Endothelial cell of umbilical vein (primary cell): Measurements from ENCODE around the gene NFIL3. TPM values are rescaled to one million over a fixed set of nuclear protein-coding genes. Genes with fewer than 3 reads are reported as not detected.

Experiments
- BruUV-seq: library from RNA; stranded (reverse); fragments of 400-500 nt; replicated peaks from 2 replicates; lab custom pipeline; 2021; lab: Mats Ljungman, UMichigan
- CTCF ChIA-PET: fragments of 300-600, 350-600 bp; sonication (Branson Sonifier 250); formaldehyde crosslinking; loops from one replicate; lab custom pipeline; 2021; ENCODE audit warnings: antibody characterized with exemption, inconsistent platforms; lab: Charles Lee
- POLR2A ChIA-PET: fragments of 300-600, 350-600 bp; sonication (Branson Sonifier 250); formaldehyde crosslinking; loops from one replicate; lab custom pipeline; 2021; ENCODE audit warnings: antibody characterized with exemption, inconsistent platforms; lab: Charles Lee
- DNase-seq: peaks from one replicate; pipeline ENCODE4 v3.0.0-alpha.2; 2011; ENCODE audit warnings: low read depth, low spot score
- FAIRE-seq: peaks from 2 replicates; lab custom pipeline; 2011; peaks lifted over from hg19 to GRCh38; lab: Jason Lieb, UNC
- H2AFZ ChIP-seq: 2 replicates; pipeline ENCODE4 v1.6.0; 2012; ENCODE audit warnings: low read depth, low read length, control low read depth, inconsistent platforms
- H3K27ac ChIP-seq: 2 replicates; pipeline ENCODE4 v1.5.1; 2011; ENCODE audit warnings: low read depth, mild to moderate bottlenecking, control low read depth, low read length, moderate library complexity; ENCODE audit not compliant: insufficient read depth
- H3K27me3 ChIP-seq, 2 experiments: 2 replicates each; pipeline versions ENCODE4 v1.6.0 to v1.6.1; 2011; ENCODE audit warnings: low read length in 2 of 2, mixed read lengths in 1 of 2; ENCODE audit not compliant: control insufficient read depth in 2 of 2, insufficient read depth in 2 of 2
- H3K36me3 ChIP-seq, 2 experiments: 2 replicates in 1 of 2; 3 replicates in 1 of 2; pipeline ENCODE4 v1.5.1; 2011; ENCODE audit warnings: low read length in 2 of 2, mild to moderate bottlenecking in 1 of 2, moderate library complexity in 1 of 2; ENCODE audit not compliant: control insufficient read depth in 2 of 2, insufficient read depth in 2 of 2; ENCODE audit errors: extremely low read depth in 1 of 2
- H3K4me1 ChIP-seq: 3 replicates; pipeline ENCODE4 v1.5.1; 2011; ENCODE audit warnings: mild to moderate bottlenecking, low read length; ENCODE audit not compliant: control insufficient read depth, insufficient read depth; ENCODE audit errors: extremely low read depth
- H3K4me2 ChIP-seq: 2 replicates; pipeline ENCODE4 v1.6.1; 2011; ENCODE audit warnings: low read length, control low read depth, mixed read lengths; ENCODE audit not compliant: insufficient read depth
- H3K4me3 ChIP-seq, 3 experiments: fragments of 200-600 bp in 1 of 3; sonication (generic), shearing (Covaris generic) in 1 of 3; replicated peaks in 1 of 3; 2 replicates each; pipeline ENCODE4 v1.5.1; 2011 to 2016; ENCODE audit warnings: control low read depth in 3 of 3, low read length in 3 of 3, mild to moderate bottlenecking in 2 of 3, inconsistent platforms in 1 of 3, low read depth in 1 of 3, moderate library complexity in 1 of 3; ENCODE audit not compliant: insufficient read depth in 1 of 3
- H3K79me2 ChIP-seq: 2 replicates; pipeline ENCODE4 v1.6.0; 2012; ENCODE audit warnings: low read length, inconsistent platforms; ENCODE audit not compliant: control insufficient read depth, insufficient read depth
- H3K9ac ChIP-seq: replicated peaks from 2 replicates; pipeline ENCODE3; 2011; ENCODE audit warnings: low read length, control low read depth; ENCODE audit not compliant: insufficient read depth; ENCODE audit errors: extremely low read depth
- H3K9me1 ChIP-seq: replicated peaks from 3 replicates; pipeline ENCODE4 v1.6.0; 2011; ENCODE audit warnings: mild to moderate bottlenecking, low read length; ENCODE audit not compliant: control insufficient read depth, insufficient read depth; ENCODE audit errors: extremely low read depth
- H3K9me3 ChIP-seq: replicated peaks from 2 replicates; pipeline ENCODE4 v1.5.1; 2012; ENCODE audit warnings: low read length, inconsistent platforms; ENCODE audit not compliant: control insufficient read depth, insufficient read depth
- H4K20me1 ChIP-seq: replicated peaks from 2 replicates; pipeline ENCODE3; 2011; ENCODE audit warnings: mild to moderate bottlenecking, low read length; ENCODE audit not compliant: control insufficient read depth, insufficient read depth; ENCODE audit errors: extremely low read depth
- EZH2 ChIP-seq: IDR thresholded peaks from 2 replicates; pipeline ENCODE4 v1.6.1; 2012; ENCODE audit warnings: borderline replicate concordance, low read depth, mild to moderate bottlenecking, moderate library complexity, low read length, inconsistent platforms; ENCODE audit not compliant: severe bottlenecking
- FOS ChIP-seq: IDR thresholded peaks from 2 replicates; pipeline ENCODE4 v1.6.1; 2011; ENCODE audit warnings: mild to moderate bottlenecking, low read length, moderate library complexity, borderline replicate concordance; ENCODE audit not compliant: insufficient read depth
- GATA2 ChIP-seq: IDR thresholded peaks from 2 replicates; pipeline ENCODE4 v1.7.0; 2011; ENCODE audit warnings: low read depth, mild to moderate bottlenecking, moderate library complexity, mixed read lengths, low read length; ENCODE audit not compliant: insufficient read length, insufficient read depth
- JUN ChIP-seq: IDR thresholded peaks from 2 replicates; pipeline ENCODE4 v1.6.1; 2011; ENCODE audit warnings: borderline replicate concordance, low read depth; ENCODE audit not compliant: insufficient read length, insufficient read depth
- MYC ChIP-seq: IDR thresholded peaks from one replicate; pipeline ENCODE4 v1.6.1; 2011; ENCODE audit warnings: mild to moderate bottlenecking, low read depth, low read length
- POLR2A ChIP-seq: IDR thresholded peaks from 2 replicates; pipeline ENCODE4 v1.6.1; 2012; ENCODE audit warnings: low read depth, mild to moderate bottlenecking, control low read depth, low read length
- POLR2AphosphoS5 ChIP-seq: IDR thresholded peaks from 2 replicates; pipeline ENCODE4 v1.6.1; 2012; ENCODE audit warnings: low read depth, mild to moderate bottlenecking, control low read depth, low read length, moderate library complexity; ENCODE audit not compliant: insufficient read depth
- dilution Hi-C: fragments of 300-500 bp; cut with MboI; formaldehyde crosslinking; loops from one replicate; pipeline ENCODE4 v1.15.0; 2019; ENCODE audit warnings: low sequenced_read_pairs; ENCODE audit not compliant: extremely low pct_ligation_motif_present
- intact Hi-C: fragments of 100-400 bp; cut with micrococcal nuclease; formaldehyde crosslinking; loops from one replicate; pipeline ENCODE4 v1.10.0; 2022
- polyA plus RNA-seq, 4 experiments: library from polyadenylated mRNA; depleted of rRNA in 3 of 4; stranded (reverse) in 3 of 4; unstranded in 1 of 4; fragments of >200 nt; gene quantifications; 2 replicates each; pipeline versions ENCODE4 v1.2.1 to v1.2.3, GENCODE V29; 2011 to 2012; ENCODE audit warnings: missing spikeins in 1 of 4
- total RNA-seq: library from RNA; stranded (reverse); gene quantifications from 2 replicates; pipeline ENCODE4 v1.2.3, GENCODE V29; 2021
- TF ChIP-seq, protein P1 (sequence below), 2 donors: IDR thresholded peaks; 1 replicate in 1 of 2; 2 replicates in 1 of 2; pipeline ENCODE4 v1.5.1; 2011; ENCODE audit warnings: low read length in 2 of 2, mild to moderate bottlenecking in 2 of 2, moderate library complexity in 2 of 2, control low read depth in 1 of 2, inconsistent platforms in 1 of 2, low read depth in 1 of 2; ENCODE audit not compliant: insufficient read depth in 1 of 2; ENCODE audit errors: extremely low read depth in 1 of 2
- TF ChIP-seq, protein P2 (sequence below): IDR thresholded peaks from 2 replicates; pipeline ENCODE4 v1.6.1; 2011; ENCODE audit not compliant: insufficient read depth, insufficient read length

NFIL3 gene
- total and polyA plus RNA-seq, 2 donors (not counting 3 experiments of a cell fraction or from before 2014, with no cell fraction given): 2.9 to 10.5 TPM

GRCh38 chr9:91411096-91411771 is 12.4 kb downstream of the NFIL3 start:
- no TSS peak for BruUV-seq
- H3K9me3 ChIP-seq: no peaks in the 10 kb centered on the region
- H3K9ac ChIP-seq: no peak overlapping the region
- H3K79me2 ChIP-seq: peaks cover 29% of the 10 kb centered on the region
- H3K36me3 ChIP-seq: peaks cover 3 to 5% of the 10 kb centered on the region in 2 experiments
- peak overlapping the region; percentile 23 for H3K27ac ChIP-seq
- peak; percentile 13 for TF ChIP-seq JUN
- no peak for TF ChIP-seq POLR2A
- intact Hi-C loops (no loop called here), dilution Hi-C loops (no loop called here)
- CTCF ChIA-PET: interaction anchor here (1.2 to 1.9 kb wide), 5 partner anchors 10 to 496 kb away, joined by 3 to 7 read pairs (median 4); partner anchors contain the start of gene NFIL3
- no peak overlapping the region for H3K4me3 ChIP-seq
- no peaks in the 10 kb centered on the region for H3K27me3 ChIP-seq
- FAIRE-seq (no peak), DNase-seq (peak; percentile 22)
- POLR2A ChIA-PET: interaction anchor here (0.6 kb wide), 1 partner anchor 127 kb away, joined by 3 read pairs; no protein-coding TSS in a partner anchor
- H3K9me1 ChIP-seq: no peaks in the 10 kb centered on the region
- no peak overlapping the region for H2AFZ ChIP-seq
- no peaks in the 10 kb centered on the region for H4K20me1 ChIP-seq
- peak overlapping the region; percentile 30 for H3K4me2 ChIP-seq
- H3K4me1 ChIP-seq: peaks cover 15% of the 10 kb centered on the region

DNA sequence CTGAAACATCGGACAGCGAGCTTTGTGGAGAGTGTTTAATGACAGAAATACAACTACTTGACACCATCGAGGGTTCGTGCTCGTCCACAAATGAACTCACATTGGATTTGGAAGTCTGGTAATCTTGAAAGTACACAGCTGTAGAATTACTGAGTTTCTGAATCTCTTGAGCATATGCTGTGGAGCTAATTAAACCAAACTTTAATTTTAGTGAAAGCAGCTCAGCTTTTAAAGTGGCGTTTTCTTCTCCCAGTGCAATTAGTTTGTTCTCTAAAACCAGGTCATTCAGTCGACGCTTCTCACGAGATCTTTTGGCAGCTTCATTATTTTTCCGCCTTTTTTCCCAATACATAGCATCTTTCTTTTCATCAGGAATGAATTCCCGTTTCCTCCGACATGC is 13.5 kb downstream of the NFIL3 start:
- CTCF ChIA-PET: interaction anchor here (0.8 to 1.6 kb wide), 4 partner anchors 11 to 495 kb away, joined by 3 to 5 read pairs (median 4); no protein-coding TSS in a partner anchor
- H3K79me2 ChIP-seq: peaks cover 22% of the 10 kb centered on the region

More for the DNA sequence above, 13.5 kb downstream of the NFIL3 start:
- H2AFZ ChIP-seq: no peak overlapping the region
- POLR2A ChIA-PET: interaction anchor here (0.7 kb wide), 1 partner anchor 137 kb away, joined by 3 read pairs; no protein-coding TSS in a partner anchor
- peak; percentile 61 for FAIRE-seq
- no peaks in the 10 kb centered on the region for H4K20me1 ChIP-seq
- no peaks in the 10 kb centered on the region for H3K27me3 ChIP-seq
- no peak for DNase-seq
- peaks cover 3 to 5% of the 10 kb centered on the region in 2 experiments for H3K36me3 ChIP-seq
- no peak overlapping the region for H3K27ac ChIP-seq
- TSS peak; percentile 16 for BruUV-seq
- intact Hi-C loops (no loop called here), dilution Hi-C loops (no loop called here)
- no peak for TF ChIP-seq POLR2AphosphoS5
- no peak for TF ChIP-seq FOS
- TF ChIP-seq MYC: no peak
- no peak for TF ChIP-seq JUN
- TF ChIP-seq POLR2A: no peak
- TF ChIP-seq, protein P1, sequence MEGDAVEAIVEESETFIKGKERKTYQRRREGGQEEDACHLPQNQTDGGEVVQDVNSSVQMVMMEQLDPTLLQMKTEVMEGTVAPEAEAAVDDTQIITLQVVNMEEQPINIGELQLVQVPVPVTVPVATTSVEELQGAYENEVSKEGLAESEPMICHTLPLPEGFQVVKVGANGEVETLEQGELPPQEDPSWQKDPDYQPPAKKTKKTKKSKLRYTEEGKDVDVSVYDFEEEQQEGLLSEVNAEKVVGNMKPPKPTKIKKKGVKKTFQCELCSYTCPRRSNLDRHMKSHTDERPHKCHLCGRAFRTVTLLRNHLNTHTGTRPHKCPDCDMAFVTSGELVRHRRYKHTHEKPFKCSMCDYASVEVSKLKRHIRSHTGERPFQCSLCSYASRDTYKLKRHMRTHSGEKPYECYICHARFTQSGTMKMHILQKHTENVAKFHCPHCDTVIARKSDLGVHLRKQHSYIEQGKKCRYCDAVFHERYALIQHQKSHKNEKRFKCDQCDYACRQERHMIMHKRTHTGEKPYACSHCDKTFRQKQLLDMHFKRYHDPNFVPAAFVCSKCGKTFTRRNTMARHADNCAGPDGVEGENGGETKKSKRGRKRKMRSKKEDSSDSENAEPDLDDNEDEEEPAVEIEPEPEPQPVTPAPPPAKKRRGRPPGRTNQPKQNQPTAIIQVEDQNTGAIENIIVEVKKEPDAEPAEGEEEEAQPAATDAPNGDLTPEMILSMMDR (IDR thresholded peaks at IDR 0.05; ENCODE audit: extremely low read depth in 1 of 2, insufficient read depth in 1 of 2, low read depth in 1 of 2, low read length in 2 of 2): no peak
- no peak for TF ChIP-seq EZH2
- TF ChIP-seq GATA2: no peak
- TF ChIP-seq, protein P2, sequence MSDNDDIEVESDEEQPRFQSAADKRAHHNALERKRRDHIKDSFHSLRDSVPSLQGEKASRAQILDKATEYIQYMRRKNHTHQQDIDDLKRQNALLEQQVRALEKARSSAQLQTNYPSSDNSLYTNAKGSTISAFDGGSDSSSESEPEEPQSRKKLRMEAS: no peak
- H3K4me1 ChIP-seq: peaks cover 11% of the 10 kb centered on the region
- H3K9me1 ChIP-seq: no peaks in the 10 kb centered on the region
- H3K9me3 ChIP-seq: no peaks in the 10 kb centered on the region
- H3K9ac ChIP-seq: no peak overlapping the region
- no peak overlapping the region for H3K4me2 ChIP-seq
- no peak overlapping the region for H3K4me3 ChIP-seq
